ENCODE measurements around the gene VMAC. TPM values are rescaled to one million over a fixed set of nuclear protein-coding genes. Genes with fewer than 3 reads are reported as not detected.
"Not testable (repeated sequence)": the region's sequence is repeated elsewhere in the genome, so short reads cannot be mapped to it uniquely, and the experiment has no call there.

Gene VMAC
- total RNA-seq, 2 donors from 2014 or later, result 5.9 TPM

DNA sequence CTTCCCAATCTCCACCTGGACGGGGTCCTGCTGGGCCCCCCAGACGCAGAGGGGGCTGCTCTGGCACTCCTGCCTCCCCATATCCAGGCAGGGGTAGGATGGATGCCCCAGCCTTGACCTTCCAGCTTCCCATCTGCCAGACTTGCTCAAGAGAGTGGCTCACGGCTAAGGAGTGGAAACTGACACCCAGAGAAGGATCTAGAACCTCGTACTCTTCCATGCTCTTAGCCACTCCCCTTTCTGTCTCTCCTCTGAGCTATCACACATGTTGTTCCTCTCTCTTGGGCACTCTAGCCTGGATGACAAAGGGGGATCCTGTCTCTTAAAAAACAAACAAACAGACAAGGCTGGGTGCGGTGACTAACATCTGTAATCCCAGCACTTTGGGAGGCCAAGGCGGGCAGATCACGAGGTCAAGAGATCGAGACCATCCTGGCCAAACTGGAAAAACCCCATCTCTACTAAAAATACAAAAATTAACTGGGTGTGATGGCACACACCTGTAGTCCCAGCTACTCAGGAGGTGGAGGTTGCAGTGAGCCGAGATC lies 22.2 kb upstream of the VMAC start:
- DNase-seq, result no peak
- Histone ChIP-seq H3K9ac (ENCODE audit: extremely low read depth, low read length, poor library complexity, severe bottlenecking) (no peak overlapping the region), H3K36me3 (ENCODE audit: control insufficient read depth, insufficient read depth, low read length) (no peaks in the 10 kb centered on the region), H3K4me3 (ENCODE audit: low read length) (no peak overlapping the region), H3K4me1 (ENCODE audit: control insufficient read depth, insufficient read depth, low read length) (no peaks in the 10 kb centered on the region), H3K27ac (ENCODE audit: low read depth, low read length) (no peak overlapping the region), H3K27me3 (ENCODE audit: control insufficient read depth, insufficient read depth, low read length, poor library complexity, severe bottlenecking) (no peaks in the 10 kb centered on the region), H3K9me3 (ENCODE audit: control insufficient read depth, low read length) (no peaks in the 10 kb centered on the region)
- no peak for TF ChIP-seq CTCF (conservative IDR thresholded peaks at IDR 0.05)
- H3K36me3 Mint-ChIP-seq (ENCODE audit: low read depth), result no peaks in the 10 kb centered on the region
- WGBS, 2 experiments (ENCODE audit: insufficient coverage in 1 of 2, insufficient read length in 1 of 2), result 77 to 91% methylated on average over 4 to 9 of the region's 9 CpGs
- no peak overlapping the region for H3K4me3 Mint-ChIP-seq
- H3K9me3 Mint-ChIP-seq, result no peaks in the 10 kb centered on the region
- peaks cover 10% of the 10 kb centered on the region for H3K4me1 Mint-ChIP-seq
- H3K27ac Mint-ChIP-seq, result no peak overlapping the region
- H3K27me3 Mint-ChIP-seq (ENCODE audit: insufficient read depth), result no peaks in the 10 kb centered on the region

DNA sequence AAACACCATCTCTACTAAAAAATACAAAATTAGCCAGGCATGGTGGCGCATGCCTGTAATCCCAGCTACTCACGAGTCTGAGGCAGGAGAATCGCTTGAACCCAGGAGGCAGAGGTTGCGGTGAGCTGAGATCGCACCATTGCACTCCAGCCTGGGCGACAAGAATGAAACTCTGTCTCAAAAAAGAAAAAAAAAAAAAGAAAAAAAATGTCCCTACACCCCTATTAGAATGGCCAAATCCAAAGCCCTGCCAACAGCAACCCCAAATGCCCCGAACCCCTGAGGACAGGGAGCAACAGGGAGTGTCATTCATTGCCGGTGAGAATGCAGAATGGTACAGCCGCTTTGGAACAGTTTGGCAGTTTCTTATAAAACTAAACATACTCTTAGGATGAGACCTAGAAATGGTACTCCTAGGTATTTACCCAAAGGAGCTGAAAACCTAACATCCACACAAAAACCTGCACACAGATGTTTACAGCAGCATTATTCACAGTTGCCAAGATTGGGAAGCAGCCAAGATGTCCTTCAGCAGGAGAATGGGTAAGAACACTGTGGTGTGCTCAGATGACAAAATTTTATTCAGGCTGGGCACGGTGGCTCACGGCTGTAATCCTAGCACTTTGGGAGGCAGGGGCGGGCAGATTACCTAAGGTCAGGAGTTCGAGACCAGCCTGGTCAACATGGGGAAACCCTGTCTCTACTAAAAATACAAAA lies 21.4 kb upstream of the VMAC start:
- not testable (repeated sequence) for H3K27me3 ChIP-seq (ENCODE audit: control insufficient read depth, insufficient read depth, low read length, poor library complexity, severe bottlenecking); H3K36me3 ChIP-seq (ENCODE audit: control insufficient read depth, insufficient read depth, low read length); H3K4me1 ChIP-seq (ENCODE audit: control insufficient read depth, insufficient read depth, low read length); H3K9ac ChIP-seq (ENCODE audit: extremely low read depth, low read length, poor library complexity, severe bottlenecking); H3K4me3 Mint-ChIP-seq; H3K27ac Mint-ChIP-seq; H3K36me3 Mint-ChIP-seq (ENCODE audit: low read depth); H3K4me3 ChIP-seq (ENCODE audit: low read length); H3K9me3 Mint-ChIP-seq; H3K9me3 ChIP-seq (ENCODE audit: control insufficient read depth, low read length); H3K4me1 Mint-ChIP-seq; H3K27ac ChIP-seq (ENCODE audit: low read depth, low read length); H3K27me3 Mint-ChIP-seq (ENCODE audit: insufficient read depth); DNase-seq
- WGBS, 2 experiments (ENCODE audit: insufficient coverage in 1 of 2, insufficient read length in 1 of 2), result 91 to 94% methylated on average over 5 to 11 of the region's 13 CpGs

DNA sequence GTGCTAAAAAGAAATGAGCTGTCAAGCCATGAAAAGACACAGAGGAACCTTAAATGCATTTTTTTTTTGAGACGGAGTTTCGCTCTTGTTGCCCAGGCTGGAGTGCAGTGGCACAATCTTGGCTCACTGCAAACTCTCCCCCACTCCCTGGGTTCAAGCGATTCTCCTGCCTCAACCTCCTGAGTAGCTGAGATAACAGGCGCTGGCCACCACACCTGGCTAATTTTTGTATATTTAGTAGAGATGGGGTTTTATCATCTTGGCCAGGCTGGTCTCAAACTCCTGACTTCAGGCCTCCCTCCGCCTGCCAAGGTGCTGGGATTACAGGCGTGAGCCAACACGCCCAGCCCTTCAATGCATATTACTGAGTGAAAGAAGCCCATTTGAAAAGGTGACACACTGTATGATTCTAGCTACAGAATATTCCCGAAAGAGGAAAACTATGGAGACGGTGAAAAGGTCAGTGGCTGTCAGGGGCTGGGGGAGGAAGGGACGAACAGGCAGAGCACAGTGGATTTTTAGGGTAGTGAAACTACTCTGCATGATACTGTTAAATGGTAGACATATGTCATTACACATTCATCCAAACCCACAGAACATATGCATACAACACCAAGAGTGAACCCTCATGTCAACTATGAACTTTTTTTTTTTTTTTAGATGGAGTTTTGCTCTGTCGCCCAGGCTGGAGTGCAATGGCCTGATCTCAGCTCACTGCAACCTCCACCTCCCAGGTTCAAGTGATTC lies 20.4 kb upstream of the VMAC start:
- not testable (repeated sequence) for H3K9ac ChIP-seq (ENCODE audit: extremely low read depth, low read length, poor library complexity, severe bottlenecking); DNase-seq; H3K4me3 Mint-ChIP-seq; H3K9me3 ChIP-seq (ENCODE audit: control insufficient read depth, low read length); H3K27me3 Mint-ChIP-seq (ENCODE audit: insufficient read depth); H3K9me3 Mint-ChIP-seq; H3K4me3 ChIP-seq (ENCODE audit: low read length); H3K27ac ChIP-seq (ENCODE audit: low read depth, low read length); H3K36me3 Mint-ChIP-seq (ENCODE audit: low read depth); H3K4me1 ChIP-seq (ENCODE audit: control insufficient read depth, insufficient read depth, low read length); H3K4me1 Mint-ChIP-seq; H3K27ac Mint-ChIP-seq; H3K27me3 ChIP-seq (ENCODE audit: control insufficient read depth, insufficient read depth, low read length, poor library complexity, severe bottlenecking); H3K36me3 ChIP-seq (ENCODE audit: control insufficient read depth, insufficient read depth, low read length)
- WGBS, 2 experiments (ENCODE audit: insufficient coverage in 1 of 2, insufficient read length in 1 of 2), result 79 to 86% methylated on average over 7 to 11 of the region's 11 CpGs

GRCh38 chr19:5889288-5889971 lies 15.2 kb upstream of the VMAC start:
- H3K27ac Mint-ChIP-seq, result no peak overlapping the region
- peaks cover 3% of the 10 kb centered on the region for H3K4me1 Mint-ChIP-seq
- Histone ChIP-seq H3K36me3 (ENCODE audit: control insufficient read depth, insufficient read depth, low read length) (no peaks in the 10 kb centered on the region), H3K4me3 (ENCODE audit: low read length) (no peak overlapping the region), H3K27me3 (ENCODE audit: control insufficient read depth, insufficient read depth, low read length, poor library complexity, severe bottlenecking) (no peaks in the 10 kb centered on the region), H3K27ac (ENCODE audit: low read depth, low read length) (no peak overlapping the region), H3K9ac (ENCODE audit: extremely low read depth, low read length, poor library complexity, severe bottlenecking) (no peak overlapping the region), H3K4me1 (ENCODE audit: control insufficient read depth, insufficient read depth, low read length) (no peaks in the 10 kb centered on the region), H3K9me3 (ENCODE audit: control insufficient read depth, low read length) (no peaks in the 10 kb centered on the region)
- no peak for DNase-seq
- no peak for TF ChIP-seq CTCF (conservative IDR thresholded peaks at IDR 0.05)
- no peaks in the 10 kb centered on the region for H3K36me3 Mint-ChIP-seq (ENCODE audit: low read depth)
- no peaks in the 10 kb centered on the region for H3K9me3 Mint-ChIP-seq
- H3K4me3 Mint-ChIP-seq, result no peak overlapping the region
- H3K27me3 Mint-ChIP-seq (ENCODE audit: insufficient read depth), result peaks cover 2% of the 10 kb centered on the region
- 88 to 92% methylated on average over 14 to 17 of the region's 17 CpGs for WGBS, 2 experiments (ENCODE audit: insufficient coverage in 1 of 2, insufficient read length in 1 of 2)
